A549 (cell line): Measurements from ENCODE around the gene NOXA1. TPM values are rescaled to one million over a fixed set of nuclear protein-coding genes. Genes with fewer than 3 reads are reported as not detected.
"Not testable (repeated sequence)": the region's sequence is repeated elsewhere in the genome, so short reads cannot be mapped to it uniquely, and the experiment has no call there.

Source experiments
- ATAC-seq, 2 experiments: fragments of 200-7000 bp in 1 of 2; fragments of >200 bp in 1 of 2; cut with Nextera tagmentation in 1 of 2; cut with Tn5 transposase in 1 of 2; 3 replicates each; pipeline versions ENCODE4 v1.8.0 to v1.9.1; 2018 to 2020; ENCODE audit warnings: mild to moderate bottlenecking in 1 of 2, moderate library complexity in 1 of 2
- CTCF ChIA-PET: fragments of 300-600 bp; sonication (Branson Sonifier 250); formaldehyde crosslinking; extraction: SDS; loops from one replicate; lab custom pipeline; 2021; ENCODE audit warnings: antibody characterized with exemption, inconsistent platforms; lab: Yijun Ruan, JAX
- POLR2A ChIA-PET: fragments of 350-600 bp; formaldehyde crosslinking; extraction: SDS; loops from one replicate; lab custom pipeline; 2021; ENCODE audit warnings: antibody characterized with exemption, inconsistent platforms; lab: Yijun Ruan, JAX
- DNase-seq, 2 experiments: peaks; one replicate each; pipeline versions ENCODE4 v3.0.0 to v3.0.0-alpha.2; 2011 to 2016; ENCODE audit warnings: low read depth in 1 of 2, low spot score in 1 of 2
- FAIRE-seq: peaks from 2 replicates; lab custom pipeline; 2011; peaks lifted over from hg19 to GRCh38; lab: Jason Lieb, UNC
- H3K27ac ChIP-seq, 2 experiments: fragments of >200 bp; sonication (Bioruptor Twin); formaldehyde crosslinking; 3 replicates each; pipeline ENCODE4 v1.5.1; 2016 to 2017
- H3K4me1 ChIP-seq: fragments of >200 bp; sonication (Bioruptor Twin); formaldehyde crosslinking; 3 replicates; pipeline ENCODE4 v1.6.1; 2016
- H3K4me2 ChIP-seq: fragments of >200 bp; sonication (Bioruptor Twin); formaldehyde crosslinking; 3 replicates; pipeline ENCODE4 v1.6.1; 2016
- H3K4me3 ChIP-seq: fragments of >200 bp; sonication (Bioruptor Twin); formaldehyde crosslinking; 3 replicates; pipeline ENCODE4 v1.5.1; 2016
- H3K9me3 ChIP-seq: fragments of >200 bp; sonication (Bioruptor Twin); formaldehyde crosslinking; 3 replicates; pipeline ENCODE4 v1.6.1; 2016
- FOXS1 ChIP-seq: fragments of 250-450 bp; sonication (Bioruptor Pico); IDR thresholded peaks from 2 replicates; pipeline ENCODE4 v1.5.0; 2020; ENCODE audit warnings: mild to moderate bottlenecking, moderate library complexity
- GATA3 ChIP-seq: IDR thresholded peaks from 2 replicates; pipeline ENCODE4 v1.6.1; 2012; ENCODE audit warnings: borderline replicate concordance
- HOXB13 ChIP-seq: fragments of 250-450 bp; sonication (Bioruptor Pico); IDR thresholded peaks from 2 replicates; pipeline ENCODE4 v1.5.0; 2020; ENCODE audit warnings: low read depth, mild to moderate bottlenecking, moderate library complexity
- POLR2A ChIP-seq: IDR thresholded peaks from 2 replicates; pipeline ENCODE4 v1.6.1; 2012; ENCODE audit warnings: mild to moderate bottlenecking, low read length
- RFX5 ChIP-seq: fragments of 450-650 bp; IDR thresholded peaks from 2 replicates; pipeline ENCODE4 v1.7.1; 2014; ENCODE audit warnings: antibody characterized with exemption, mild to moderate bottlenecking, moderate library complexity
- RNF2 ChIP-seq: fragments of 200-600 bp; sonication (generic); IDR thresholded peaks from 2 replicates; pipeline ENCODE4 v1.6.1; 2016; ENCODE audit warnings: low read depth, mild to moderate bottlenecking, antibody characterized with exemption, moderate library complexity, borderline replicate concordance
- TP53 ChIP-seq: fragments of 250-450 bp; sonication (Bioruptor Pico); IDR thresholded peaks from 2 replicates; pipeline ENCODE4 v1.5.0; 2021; ENCODE audit warnings: mild to moderate bottlenecking, moderate library complexity
- ZFP36 ChIP-seq: fragments of 450-650 bp; IDR thresholded peaks from 2 replicates; pipeline ENCODE4 v1.6.1; 2014; ENCODE audit warnings: borderline replicate concordance; ENCODE audit not compliant: partially characterized antibody
- WGBS: methylation state at CpG from one replicate; pipeline ENCODE4 v1.1.6; 2017; ENCODE audit errors: missing lambda C conversion rate; 5-methylcytosine and 5-hydroxymethylcytosine counted together
- polyA plus RNA-seq, 4 experiments: library from polyadenylated mRNA; depleted of rRNA in 3 of 4; stranded (reverse); fragments of >200 nt; fragmentation: RNase III in 1 of 4; extraction: RNeasy Plus Mini Kit Qiagen cat#74134 plus additional on column Dnase treatment in 1 of 4; gene quantifications; 2 replicates in 3 of 4; 3 replicates in 1 of 4; pipeline ENCODE4 v1.2.3, GENCODE V29; 2011 to 2017
- TF ChIP-seq, protein P1 (sequence below): fragments of 250-450 bp; sonication (Bioruptor Pico); IDR thresholded peaks from 2 replicates; pipeline ENCODE4 v1.5.0; 2020; ENCODE audit warnings: low read depth, mild to moderate bottlenecking, moderate library complexity

The NOXA1 gene
- polyA plus RNA-seq, 2 of the 4 experiments (the other 2 are of a cell fraction): 0.44 to 1.5 TPM

DNA sequence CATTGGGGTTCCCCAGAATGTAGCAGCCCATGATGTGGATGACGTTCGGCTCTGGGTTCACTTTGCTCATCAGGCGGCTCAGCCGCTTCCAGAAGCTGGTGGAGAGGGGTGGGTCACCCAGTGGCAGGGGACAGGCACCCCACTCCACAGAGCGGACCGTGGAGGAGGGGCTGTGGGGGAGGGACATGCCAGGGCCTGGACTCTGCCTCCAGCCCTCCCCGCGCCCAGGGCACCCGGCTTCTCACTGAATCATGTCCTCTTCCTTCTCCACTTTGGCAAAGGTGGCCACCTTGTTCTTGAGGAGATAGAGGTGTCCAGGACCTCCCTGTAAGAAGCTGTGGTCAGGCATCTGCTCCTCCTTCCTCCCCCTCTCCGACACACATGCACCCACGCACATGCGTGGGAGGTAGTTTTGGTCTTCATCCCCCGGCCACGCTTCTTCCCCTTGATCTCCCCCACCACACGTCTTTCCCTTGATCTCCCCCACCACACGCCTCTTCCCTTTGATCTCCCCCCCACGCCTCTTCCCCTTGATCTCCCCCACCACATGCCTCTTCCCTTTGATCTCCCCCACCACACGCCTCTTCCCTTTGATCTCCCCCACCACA is 26.8 kb downstream of the NOXA1 start:
- Histone ChIP-seq H3K27ac (no peak overlapping the region), H3K4me3 (no peak overlapping the region), H3K4me1 (peaks cover 18% of the 10 kb centered on the region), H3K4me2 (no peak overlapping the region), H3K9me3 (no peaks in the 10 kb centered on the region)
- POLR2A ChIA-PET: no interaction called here
- TF ChIP-seq FOXS1 (CRISPR knock-in tag): no peak
- WGBS: 91% methylated on average over 16 of the region's 18 CpGs
- ATAC-seq: no peak
- FAIRE-seq: no peak
- no peak for DNase-seq
- CTCF ChIA-PET: interaction anchor here (2.4 kb wide), 1 partner anchor 11 kb away, joined by 5 read pairs; no protein-coding TSS in a partner anchor

DNA sequence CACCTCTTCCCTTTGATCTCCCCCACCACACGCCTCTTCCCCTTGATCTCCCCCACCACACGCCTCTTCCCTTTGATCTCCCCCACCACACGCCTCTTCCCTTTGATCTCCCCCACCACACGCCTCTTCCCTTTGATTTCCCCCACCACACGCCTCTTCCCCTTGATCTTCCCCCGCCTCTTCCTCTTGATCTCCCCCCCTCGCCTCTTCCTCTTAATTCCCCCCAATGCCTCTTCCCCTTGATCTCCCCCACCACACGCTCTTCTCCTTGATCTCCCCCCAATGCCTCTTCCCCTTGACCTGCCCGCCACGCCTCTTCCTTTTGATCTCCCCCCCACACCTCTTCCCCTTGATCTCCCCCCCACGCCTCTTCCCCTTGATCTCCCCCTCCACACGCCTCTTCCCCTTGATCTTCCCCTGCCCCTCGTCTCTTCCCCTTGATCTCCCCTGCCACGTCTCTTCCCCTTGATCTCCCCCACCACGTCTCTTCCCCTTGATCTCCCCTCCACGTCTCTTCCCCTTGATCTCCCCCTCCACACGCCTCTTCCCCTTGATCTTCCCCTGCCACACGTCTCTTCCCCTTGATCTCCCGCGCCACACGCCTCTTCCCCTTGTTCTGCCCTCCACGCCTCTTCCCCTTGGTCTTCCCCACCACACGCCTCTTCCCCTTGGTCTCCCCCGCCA is 27.5 kb downstream of the NOXA1 start:
- H3K4me3 ChIP-seq, POLR2A ChIA-PET, CTCF ChIA-PET, H3K4me2 ChIP-seq, ATAC-seq, H3K9me3 ChIP-seq, H3K27ac ChIP-seq, DNase-seq, FAIRE-seq: not testable (repeated sequence)
- peaks cover 18% of the 10 kb centered on the region for H3K4me1 ChIP-seq
- 100% methylated on average over 7 of the region's 24 CpGs for WGBS

DNA sequence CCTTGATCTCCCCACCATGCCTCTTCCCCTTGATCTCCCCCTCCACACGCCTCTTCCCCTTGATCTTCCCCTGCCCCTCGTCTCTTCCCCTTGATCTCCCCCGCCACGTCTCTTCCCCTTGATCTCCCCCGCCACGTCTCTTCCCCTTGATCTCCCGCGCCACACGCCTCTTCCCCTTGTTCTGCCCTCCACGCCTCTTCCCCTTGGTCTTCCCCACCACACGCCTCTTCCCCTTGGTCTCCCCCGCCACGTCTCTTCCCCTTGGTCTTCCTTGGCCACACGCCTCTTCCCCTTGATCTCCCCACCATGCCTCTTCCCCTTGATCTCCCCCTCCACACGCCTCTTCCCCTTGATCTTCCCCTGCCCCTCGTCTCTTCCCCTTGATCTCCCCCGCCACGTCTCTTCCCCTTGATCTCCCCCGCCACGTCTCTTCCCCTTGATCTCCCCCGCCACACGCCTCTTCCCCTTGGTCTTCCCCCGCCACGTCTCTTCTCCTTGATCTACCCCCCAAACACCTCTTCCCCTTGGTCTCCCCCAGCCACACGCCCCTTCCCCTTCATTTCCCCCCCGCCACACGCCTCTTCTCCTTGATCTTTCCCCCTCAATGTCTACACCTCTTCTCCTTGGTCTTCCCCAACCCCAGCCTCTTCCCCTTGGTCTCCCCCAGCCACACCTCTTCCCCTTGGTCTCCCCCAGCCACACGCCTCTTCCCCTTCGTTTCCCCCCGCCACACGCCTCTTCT is 28.2 kb downstream of the NOXA1 start:
- no CpG with 5 or more reads among the region's 31 CpGs for WGBS
- CTCF ChIA-PET, ATAC-seq, H3K4me2 ChIP-seq, H3K4me3 ChIP-seq, H3K27ac ChIP-seq, POLR2A ChIA-PET, DNase-seq, H3K9me3 ChIP-seq, FAIRE-seq: not testable (repeated sequence)
- H3K4me1 ChIP-seq: peaks cover 18% of the 10 kb centered on the region

DNA sequence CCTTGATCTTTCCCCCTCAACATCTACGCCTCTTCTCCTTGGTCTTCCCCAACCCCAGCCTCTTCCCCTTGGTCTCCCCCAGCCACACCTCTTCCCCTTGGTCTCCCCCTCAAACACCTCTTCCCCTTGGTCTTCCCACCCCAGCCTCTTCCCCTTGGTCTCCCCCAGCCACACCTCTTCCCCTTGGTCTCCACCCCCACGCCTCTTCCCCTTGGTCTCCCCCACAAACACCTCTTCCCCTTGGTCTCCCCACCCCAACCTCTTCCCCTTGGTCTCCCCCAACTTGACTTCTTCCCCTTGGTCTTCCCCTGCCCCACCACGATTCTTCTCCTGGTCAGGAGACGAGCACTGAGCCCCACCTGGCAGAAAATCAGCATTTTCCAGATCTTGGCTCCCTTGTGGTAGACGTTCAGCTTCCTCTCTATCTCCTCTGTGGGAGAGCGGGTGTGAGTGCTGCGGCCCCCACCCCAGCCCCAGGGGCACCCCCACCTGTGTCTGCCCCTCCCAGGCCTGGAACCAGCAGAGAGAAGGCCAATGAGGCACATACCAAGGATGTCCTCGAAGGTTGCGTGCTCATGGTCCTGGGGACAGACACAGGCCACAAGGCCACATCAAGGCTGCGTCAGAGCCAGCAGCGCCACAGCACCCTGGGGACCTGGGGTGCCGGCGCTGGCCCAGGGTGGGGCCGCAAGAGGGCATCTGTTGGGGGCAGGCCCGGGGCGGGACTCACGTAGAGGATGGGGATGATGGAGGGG is 29.0 kb downstream of the NOXA1 start:
- no peak for DNase-seq
- H3K27ac ChIP-seq: no peak overlapping the region
- CTCF ChIA-PET: interaction anchor here (0.9 to 5.8 kb wide), 5 partner anchors 7 to 165 kb away, joined by 3 to 35 read pairs (median 8); partner anchors contain the start of genes ENTPD8, EXD3 and NOXA1
- H3K4me3 ChIP-seq: no peak overlapping the region
- WGBS: 98% methylated on average over 6 of the region's 17 CpGs
- no peaks in the 10 kb centered on the region for H3K9me3 ChIP-seq
- ATAC-seq: no peak
- no peak for TF ChIP-seq RFX5
- TF ChIP-seq RNF2: no peak
- no peak for TF ChIP-seq ZFP36
- TF ChIP-seq, protein P1, sequence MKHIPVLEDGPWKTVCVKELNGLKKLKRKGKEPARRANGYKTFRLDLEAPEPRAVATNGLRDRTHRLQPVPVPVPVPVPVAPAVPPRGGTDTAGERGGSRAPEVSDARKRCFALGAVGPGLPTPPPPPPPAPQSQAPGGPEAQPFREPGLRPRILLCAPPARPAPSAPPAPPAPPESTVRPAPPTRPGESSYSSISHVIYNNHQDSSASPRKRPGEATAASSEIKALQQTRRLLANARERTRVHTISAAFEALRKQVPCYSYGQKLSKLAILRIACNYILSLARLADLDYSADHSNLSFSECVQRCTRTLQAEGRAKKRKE: no peak
- TF ChIP-seq POLR2A: no peak
- TF ChIP-seq HOXB13: no peak
- no peak for TF ChIP-seq GATA3
- no peak for TF ChIP-seq TP53 (CRISPR knock-in tag)
- POLR2A ChIA-PET: no interaction called here
- no peak for FAIRE-seq
- no peak overlapping the region for H3K4me2 ChIP-seq
- H3K4me1 ChIP-seq: peaks cover 21% of the 10 kb centered on the region
